Measurements from ENCODE around the gene METTL8. TPM values are rescaled to one million over a fixed set of nuclear protein-coding genes. Genes with fewer than 3 reads are reported as not detected.

Gene METTL8
- total and polyA plus RNA-seq, 8 donors, result 2.2 to 9.0 (median 5.8) TPM

GRCh38 chr2:171407030-171407675, 26.6 kb downstream of the METTL8 start:
- intact Hi-C loops (cut with DNase I), result no loop called here
- Histone ChIP-seq H3K4me1 (peaks cover 0 to 6% (median 0%) of the 10 kb centered on the region in 3 donors), H3K36me3 (no peaks in the 10 kb centered on the region), H3K9me3 (no peaks in the 10 kb centered on the region), H3K27ac (no peak overlapping the region), H3K4me3 (no peak overlapping the region), H3K27me3 (no peaks in the 10 kb centered on the region)
- TF ChIP-seq CTCF (IDR thresholded peaks at IDR 0.05), result no peak
- DNase-seq (no peak), ATAC-seq (no peak), FAIRE-seq (no peak)
- WGBS, 2 donors, result 95 to 96% methylated on average over 4 of the region's 4 CpGs

- ATAC-seq (no peak), DNase-seq (no peak), FAIRE-seq (no peak)
- Histone ChIP-seq H3K9me3 (no peaks in the 10 kb centered on the region), H3K36me3 (no peaks in the 10 kb centered on the region), H3K4me3 (no peak overlapping the region), H3K27ac (no peak overlapping the region), H3K4me1 (peaks cover 0 to 6% (median 0%) of the 10 kb centered on the region in 3 donors), H3K27me3 (no peaks in the 10 kb centered on the region)
- TF ChIP-seq CTCF (IDR thresholded peaks at IDR 0.05), result no peak
- intact Hi-C loops (cut with DNase I), result no loop called here
- WGBS, 2 donors, result 93 to 94% methylated on average over 1 of the region's 1 CpG
These were observed 27.7 kb downstream of the METTL8 start for GRCh38 chr2:171406044-171406443.

DNA sequence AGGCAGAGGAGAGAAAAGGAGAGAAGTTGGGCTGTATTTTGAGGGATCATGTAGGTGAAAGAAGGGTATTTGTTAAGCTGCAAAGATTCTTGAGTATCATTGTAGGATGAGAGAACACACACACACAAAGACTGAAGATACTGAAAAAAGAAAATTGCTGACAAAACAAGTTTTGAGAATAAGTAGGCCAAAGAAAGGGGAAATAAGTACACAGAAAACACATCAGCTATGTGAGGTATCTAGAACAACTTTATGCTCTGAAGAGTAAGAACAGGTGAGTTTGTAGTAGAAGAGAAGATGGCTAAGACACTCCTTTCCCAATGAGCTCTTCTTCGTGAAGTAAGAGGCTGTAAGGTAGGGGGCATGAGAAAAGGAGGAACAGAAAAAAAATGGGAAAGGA, 28.2 kb downstream of the METTL8 start:
- Histone ChIP-seq H3K4me1 (peaks cover 0 to 6% (median 0%) of the 10 kb centered on the region in 3 donors), H3K27ac (no peak overlapping the region), H3K4me3 (no peak overlapping the region), H3K9me3 (no peaks in the 10 kb centered on the region), H3K36me3 (no peaks in the 10 kb centered on the region), H3K27me3 (no peaks in the 10 kb centered on the region)
- no peak for DNase-seq
- 96% methylated on average over 1 of the region's 1 CpG for WGBS, 2 donors
- TF ChIP-seq CTCF (IDR thresholded peaks at IDR 0.05), result no peak
- ATAC-seq, result no peak
- intact Hi-C loops (cut with DNase I), result no loop called here
- FAIRE-seq, result no peak

GRCh38 chr2:171404719-171405118, 29.1 kb downstream of the METTL8 start:
- FAIRE-seq, result no peak
- 95 to 97% methylated on average over 2 of the region's 2 CpGs for WGBS, 2 donors

More at GRCh38 chr2:171404719-171405118, 29.1 kb downstream of the METTL8 start:
- Histone ChIP-seq H3K36me3 (no peaks in the 10 kb centered on the region), H3K4me3 (no peak overlapping the region), H3K4me1 (peaks cover 0 to 6% (median 0%) of the 10 kb centered on the region in 3 donors), H3K27ac (no peak overlapping the region), H3K27me3 (no peaks in the 10 kb centered on the region), H3K9me3 (no peaks in the 10 kb centered on the region)
- ATAC-seq (no peak), DNase-seq (no peak)
- intact Hi-C loops (cut with DNase I), result no loop called here
- no peak for TF ChIP-seq CTCF (IDR thresholded peaks at IDR 0.05)

All from pancreas (tissue), 10 donors.